Stimulated activated CD4-positive, alpha-beta T cell treated with anti-CD3 and anti-CD28 coated beads, Interleukin-1b, Interleukin-23, amount 100 ng/mL, for 4 hours (primary cell): ENCODE measurements around the gene CKAP5.
"Not testable (repeated sequence)": the region's sequence is repeated elsewhere in the genome, so short reads cannot be mapped to it uniquely, and the experiment has no call there.

Experiments used
- DNase-seq, 2 donors: peaks; one replicate each; pipeline ENCODE4 v3.0.0-alpha.2; 2020; ENCODE audit warnings: low read depth in 2 of 2

The CKAP5 gene

GRCh38 chr11:46726206-46726862, 119.7 kb downstream of the CKAP5 start:
- DNase-seq: no peak

- DNase-seq: no peak
Measured at GRCh38 chr11:46725338-46726205, 120.5 kb downstream of the CKAP5 start.

- no peak for DNase-seq
Measured at GRCh38 chr11:46724088-46724487, 122.0 kb downstream of the CKAP5 start.

GRCh38 chr11:46723359-46723680, 122.8 kb downstream of the CKAP5 start:
- DNase-seq: no peak

GRCh38 chr11:46722566-46723358, 123.3 kb downstream of the CKAP5 start:
- DNase-seq: no peak

- DNase-seq: no peak
Measured at GRCh38 chr11:46721286-46721685, 124.8 kb downstream of the CKAP5 start.

GRCh38 chr11:46719543-46720218, 126.4 kb downstream of the CKAP5 start:
- DNase-seq: no peak

- DNase-seq: no peak
Measured at GRCh38 chr11:46719048-46719542, 127.0 kb downstream of the CKAP5 start, which contains the start of gene F2. Gene F2, plus strand, starts transcription at chr11:46719213. Its CDS starts 23 bp downstream, at chr11:46719236.

- DNase-seq: no peak
Measured at GRCh38 chr11:46718155-46719019, 127.7 kb downstream of the CKAP5 start.

GRCh38 chr11:46717825-46718154, 128.3 kb downstream of the CKAP5 start:
- DNase-seq: not testable (repeated sequence)

- DNase-seq: no peak
Measured at GRCh38 chr11:46712874-46713576, 133.1 kb downstream of the CKAP5 start.

GRCh38 chr11:46711303-46711702, 134.8 kb downstream of the CKAP5 start:
- no peak for DNase-seq

GRCh38 chr11:46710821-46711269, 135.2 kb downstream of the CKAP5 start:
- DNase-seq: no peak

GRCh38 chr11:46709351-46709750, 136.7 kb downstream of the CKAP5 start:
- not testable (repeated sequence) for DNase-seq

- no peak for DNase-seq
Measured at GRCh38 chr11:46706886-46707285, 139.2 kb downstream of the CKAP5 start.

GRCh38 chr11:46705070-46705688, 140.9 kb downstream of the CKAP5 start:
- no peak for DNase-seq

GRCh38 chr11:46701078-46701654, 144.9 kb downstream of the CKAP5 start:
- DNase-seq: no peak

GRCh38 chr11:46700241-46701077, 145.6 kb downstream of the CKAP5 start, which contains the start of the genes ARHGAP1 and ZNF408:
Gene ARHGAP1, minus strand, starts transcription at chr11:46700619. Its CDS starts 4,512 bp downstream, at chr11:46696107.
Gene ZNF408, plus strand, starts transcription at chr11:46701031. Its CDS starts 17 bp downstream, at chr11:46701048.
- DNase-seq: peak; percentile 97 to 99
